ENCODE results near the gene AKNA. TPM values are rescaled to one million over a fixed set of nuclear protein-coding genes. Genes with fewer than 3 reads are reported as not detected.

AKNA gene
- total RNA-seq, 1 donor from 2014 or later: 16.6 TPM

DNA sequence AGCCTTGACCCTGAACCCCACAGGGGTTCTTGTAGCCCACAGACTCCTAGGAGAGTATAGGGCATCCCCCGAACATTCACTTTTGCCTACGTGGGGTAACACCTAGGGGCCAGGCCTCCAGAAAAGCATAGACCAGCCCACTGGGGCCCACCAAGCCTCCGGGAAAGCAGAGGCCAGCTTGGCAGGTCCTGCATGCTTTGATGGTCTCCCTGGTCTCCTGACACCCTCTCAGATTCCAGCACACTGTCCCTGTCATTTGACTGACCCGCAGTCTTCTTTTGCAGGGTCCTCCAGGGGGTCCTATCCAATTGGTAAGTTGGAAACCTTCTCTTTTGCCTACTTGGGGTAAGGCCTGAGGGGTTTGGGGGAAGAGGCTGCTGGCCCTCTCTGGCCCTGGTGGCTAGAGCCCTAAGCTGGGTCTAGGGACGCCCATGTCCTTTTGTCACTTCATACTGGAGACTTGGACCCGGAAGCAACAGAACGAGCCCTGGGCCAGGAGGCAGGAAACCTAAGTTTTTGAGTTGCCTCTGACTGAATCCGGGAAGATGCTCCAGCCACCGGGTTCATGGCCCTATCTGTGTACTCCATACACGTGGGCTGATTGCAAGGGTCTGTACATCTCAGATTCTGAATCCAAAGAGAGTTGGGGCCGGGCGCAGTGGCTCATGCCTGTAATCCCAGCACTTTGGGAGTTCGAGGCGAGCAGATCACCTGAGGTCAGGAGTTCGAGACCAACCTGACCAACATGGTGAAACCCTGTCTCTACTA, 85.8 kb downstream of the AKNA start:
- no peak overlapping the region for H3K27ac Mint-ChIP-seq (ENCODE audit: unreplicated experiment)
- H3K4me3 Mint-ChIP-seq: no peak overlapping the region
- H3K4me1 Mint-ChIP-seq: peaks cover 4% of the 10 kb centered on the region
- TF ChIP-seq, protein P1, sequence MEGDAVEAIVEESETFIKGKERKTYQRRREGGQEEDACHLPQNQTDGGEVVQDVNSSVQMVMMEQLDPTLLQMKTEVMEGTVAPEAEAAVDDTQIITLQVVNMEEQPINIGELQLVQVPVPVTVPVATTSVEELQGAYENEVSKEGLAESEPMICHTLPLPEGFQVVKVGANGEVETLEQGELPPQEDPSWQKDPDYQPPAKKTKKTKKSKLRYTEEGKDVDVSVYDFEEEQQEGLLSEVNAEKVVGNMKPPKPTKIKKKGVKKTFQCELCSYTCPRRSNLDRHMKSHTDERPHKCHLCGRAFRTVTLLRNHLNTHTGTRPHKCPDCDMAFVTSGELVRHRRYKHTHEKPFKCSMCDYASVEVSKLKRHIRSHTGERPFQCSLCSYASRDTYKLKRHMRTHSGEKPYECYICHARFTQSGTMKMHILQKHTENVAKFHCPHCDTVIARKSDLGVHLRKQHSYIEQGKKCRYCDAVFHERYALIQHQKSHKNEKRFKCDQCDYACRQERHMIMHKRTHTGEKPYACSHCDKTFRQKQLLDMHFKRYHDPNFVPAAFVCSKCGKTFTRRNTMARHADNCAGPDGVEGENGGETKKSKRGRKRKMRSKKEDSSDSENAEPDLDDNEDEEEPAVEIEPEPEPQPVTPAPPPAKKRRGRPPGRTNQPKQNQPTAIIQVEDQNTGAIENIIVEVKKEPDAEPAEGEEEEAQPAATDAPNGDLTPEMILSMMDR (conservative IDR thresholded peaks at IDR 0.05): no peak
- no peak for DNase-seq (ENCODE audit: low read depth, low spot score)
- no peaks in the 10 kb centered on the region for H3K9me3 Mint-ChIP-seq
- H3K36me3 Mint-ChIP-seq (ENCODE audit: low read depth): peaks cover 6% of the 10 kb centered on the region
- H3K27me3 Mint-ChIP-seq (ENCODE audit: low read depth): no peaks in the 10 kb centered on the region

DNA sequence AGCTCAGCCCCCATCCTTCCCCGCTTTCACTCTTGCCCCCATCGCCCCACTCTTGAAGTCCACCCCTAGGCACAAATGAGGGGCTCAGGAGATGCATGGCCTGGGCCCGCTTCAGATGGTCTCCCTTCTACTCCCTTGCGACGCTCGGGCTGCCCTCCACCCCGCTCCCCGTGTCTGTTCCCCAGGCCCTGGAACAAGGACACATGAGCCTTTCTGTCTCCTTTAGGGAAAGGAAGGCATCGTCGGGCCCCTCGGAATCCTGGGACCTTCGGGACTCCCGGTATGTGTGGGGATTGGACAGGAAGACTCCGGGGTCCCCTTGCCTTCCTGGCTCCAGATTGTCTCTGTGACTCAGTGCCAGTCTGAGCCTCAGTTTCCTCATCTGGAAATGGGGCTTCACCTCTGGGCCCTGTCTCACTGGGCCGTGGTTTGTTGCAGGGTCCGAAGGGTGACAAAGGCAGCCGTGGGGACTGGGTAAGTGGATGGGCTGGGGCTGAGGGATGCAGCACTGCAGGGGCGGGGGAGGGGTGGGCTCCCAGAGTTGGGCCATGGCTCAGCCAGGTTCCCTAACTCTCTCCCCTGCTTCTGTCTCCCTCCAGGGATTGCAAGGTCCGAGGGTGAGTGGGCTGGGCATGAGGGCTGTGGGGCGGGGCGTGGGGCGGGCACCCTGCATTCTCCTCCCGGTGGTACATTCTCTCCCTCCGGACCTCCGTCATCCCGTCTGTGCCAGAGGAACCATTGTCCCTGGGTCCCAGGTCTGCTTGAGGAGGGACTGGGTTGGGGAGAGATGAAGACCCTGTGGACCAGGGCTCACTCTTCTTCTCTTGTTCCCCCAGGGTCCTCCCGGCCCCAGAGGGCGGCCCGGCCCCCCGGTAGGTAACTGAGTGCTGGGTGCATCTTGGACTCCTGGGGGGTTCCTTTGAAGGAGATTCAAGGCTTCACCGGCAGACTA, 86.7 kb downstream of the AKNA start:
- H3K4me3 Mint-ChIP-seq: no peak overlapping the region
- DNase-seq (ENCODE audit: low read depth, low spot score): no peak
- TF ChIP-seq, protein P1 (conservative IDR thresholded peaks at IDR 0.05): no peak
- H3K27ac Mint-ChIP-seq (ENCODE audit: unreplicated experiment): no peak overlapping the region
- H3K27me3 Mint-ChIP-seq (ENCODE audit: low read depth): no peaks in the 10 kb centered on the region
- no peaks in the 10 kb centered on the region for H3K9me3 Mint-ChIP-seq
- peaks cover 4% of the 10 kb centered on the region for H3K4me1 Mint-ChIP-seq
- peaks cover 7% of the 10 kb centered on the region for H3K36me3 Mint-ChIP-seq (ENCODE audit: low read depth)

DNA sequence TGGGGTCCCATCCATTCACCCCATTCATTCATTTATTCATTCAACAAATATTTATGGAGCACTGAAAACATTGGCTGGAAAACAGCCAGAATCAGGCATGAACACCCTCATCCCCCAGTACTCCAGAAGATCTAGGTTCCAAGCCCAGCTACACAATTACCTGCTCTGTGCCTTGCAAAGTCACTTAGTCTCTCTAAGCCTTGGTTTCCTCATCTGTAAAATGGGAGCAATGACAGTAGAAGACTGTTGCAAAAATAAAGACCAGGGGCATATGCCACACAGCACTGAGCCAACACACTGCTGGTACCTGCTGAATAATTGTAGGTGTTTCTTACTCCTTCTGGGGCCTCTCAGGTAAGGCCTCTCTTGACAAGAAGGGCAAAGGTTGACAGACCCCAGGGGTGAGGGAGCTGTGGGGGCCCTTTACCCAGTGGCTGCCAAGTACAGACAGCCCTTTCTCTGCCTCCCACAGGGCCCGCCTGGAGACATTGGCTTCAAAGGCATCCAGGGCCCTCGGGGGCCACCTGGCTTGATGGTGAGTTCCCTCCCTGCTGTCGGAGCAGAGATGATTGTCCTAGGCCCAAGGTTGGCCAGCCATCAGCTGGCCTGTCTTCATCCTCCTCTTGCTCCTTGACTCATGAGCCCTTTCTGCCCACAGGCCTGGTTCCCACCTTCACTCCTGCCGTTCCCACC, 87.5 kb downstream of the AKNA start:
- H3K36me3 Mint-ChIP-seq (ENCODE audit: low read depth): peaks cover 14% of the 10 kb centered on the region
- H3K9me3 Mint-ChIP-seq: peaks cover 5% of the 10 kb centered on the region
- no peaks in the 10 kb centered on the region for H3K4me1 Mint-ChIP-seq
- no peak overlapping the region for H3K4me3 Mint-ChIP-seq
- TF ChIP-seq, protein P1 (conservative IDR thresholded peaks at IDR 0.05): no peak
- DNase-seq (ENCODE audit: low read depth, low spot score): no peak
- H3K27ac Mint-ChIP-seq (ENCODE audit: unreplicated experiment): no peak overlapping the region
- H3K27me3 Mint-ChIP-seq (ENCODE audit: low read depth): no peaks in the 10 kb centered on the region

DNA sequence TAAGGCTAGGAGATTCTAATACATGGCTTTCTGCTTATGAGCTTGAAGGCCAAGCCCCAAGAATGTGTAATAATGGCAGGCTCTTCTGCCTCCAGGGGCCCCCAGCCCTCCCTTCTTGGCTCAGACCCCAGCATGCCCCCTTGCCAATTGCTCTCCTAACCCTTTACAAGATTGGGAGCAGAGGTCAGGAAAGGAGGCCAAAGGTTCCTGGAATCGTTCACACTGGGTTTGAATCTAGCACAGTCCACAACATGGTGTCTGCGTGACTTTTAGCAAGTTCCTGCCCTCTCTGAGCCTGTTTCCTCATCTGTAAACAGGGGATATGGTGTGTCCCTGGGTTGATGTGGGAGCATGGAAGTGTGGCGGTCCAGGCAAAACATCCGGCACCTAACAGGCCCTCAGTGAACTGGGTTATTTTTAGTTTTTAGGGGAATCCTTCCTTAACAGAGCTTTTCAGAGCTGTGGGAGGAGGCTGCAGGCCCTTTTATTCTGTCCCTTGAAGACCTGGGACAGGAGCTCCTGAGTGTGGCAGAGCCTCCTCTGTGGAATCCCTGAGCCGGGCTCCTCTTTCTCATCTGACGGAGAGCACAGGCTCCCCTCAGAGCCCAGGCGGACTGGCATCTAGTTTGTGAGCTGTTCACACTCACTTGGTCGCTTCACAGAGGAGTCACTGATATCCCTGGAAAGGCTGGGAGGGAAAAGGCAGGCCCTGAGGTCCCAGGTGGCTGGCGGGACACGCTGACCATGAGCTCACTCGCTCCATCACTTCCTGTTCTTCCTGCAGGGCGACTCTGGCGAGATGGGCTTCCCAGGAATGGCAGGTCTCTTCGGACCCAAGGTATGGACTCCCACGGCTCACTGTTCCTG, 88.3 kb downstream of the AKNA start:
- Mint-ChIP-seq H3K4me1 (no peaks in the 10 kb centered on the region), H3K4me3 (no peak overlapping the region), H3K27ac (ENCODE audit: unreplicated experiment) (no peak overlapping the region), H3K27me3 (ENCODE audit: low read depth) (no peaks in the 10 kb centered on the region), H3K9me3 (peaks cover 13% of the 10 kb centered on the region), H3K36me3 (ENCODE audit: low read depth) (peaks cover 22% of the 10 kb centered on the region)
- DNase-seq (ENCODE audit: low read depth, low spot score): no peak
- TF ChIP-seq, protein P1 (conservative IDR thresholded peaks at IDR 0.05): no peak
